ENCODE measurements around the gene TFDP1.
"Not testable (repeated sequence)": the region's sequence is repeated elsewhere in the genome, so short reads cannot be mapped to it uniquely, and the experiment has no call there.

TFDP1 gene

GRCh38 chr13:113621046-113621445 is 36.5 kb downstream of the TFDP1 start:
- Histone ChIP-seq H3K9ac (ENCODE audit: low read depth, low read length) (no peak overlapping the region), H3K27me3 (ENCODE audit: control insufficient read depth, insufficient read depth, low read length) (no peaks in the 10 kb centered on the region), H3K36me3 (ENCODE audit: control insufficient read depth, insufficient read depth, low read length) (peaks cover 26% of the 10 kb centered on the region), H3K4me1 (ENCODE audit: control insufficient read depth, insufficient read depth, low read length) (peaks cover 16% of the 10 kb centered on the region), H3K27ac (ENCODE audit: low read depth, low read length) (no peak overlapping the region), H3K9me3 (ENCODE audit: control insufficient read depth, insufficient read depth, low read length) (no peaks in the 10 kb centered on the region; the same call in 1 of the 2 replicates), H3K4me3 (ENCODE audit: low read depth, low read length) (no peak overlapping the region)

- H3K9ac ChIP-seq (ENCODE audit: low read depth, low read length); H3K9me3 ChIP-seq (ENCODE audit: control insufficient read depth, insufficient read depth, low read length); H3K4me3 ChIP-seq (ENCODE audit: low read depth, low read length); H3K27ac ChIP-seq (ENCODE audit: low read depth, low read length); H3K27me3 ChIP-seq (ENCODE audit: control insufficient read depth, insufficient read depth, low read length): not testable (repeated sequence)
- Histone ChIP-seq H3K4me1 (ENCODE audit: control insufficient read depth, insufficient read depth, low read length) (peaks cover 12% of the 10 kb centered on the region), H3K36me3 (ENCODE audit: control insufficient read depth, insufficient read depth, low read length) (peaks cover 29% of the 10 kb centered on the region)
Observed at GRCh38 chr13:113621498-113621897, 36.9 kb downstream of the TFDP1 start.

DNA sequence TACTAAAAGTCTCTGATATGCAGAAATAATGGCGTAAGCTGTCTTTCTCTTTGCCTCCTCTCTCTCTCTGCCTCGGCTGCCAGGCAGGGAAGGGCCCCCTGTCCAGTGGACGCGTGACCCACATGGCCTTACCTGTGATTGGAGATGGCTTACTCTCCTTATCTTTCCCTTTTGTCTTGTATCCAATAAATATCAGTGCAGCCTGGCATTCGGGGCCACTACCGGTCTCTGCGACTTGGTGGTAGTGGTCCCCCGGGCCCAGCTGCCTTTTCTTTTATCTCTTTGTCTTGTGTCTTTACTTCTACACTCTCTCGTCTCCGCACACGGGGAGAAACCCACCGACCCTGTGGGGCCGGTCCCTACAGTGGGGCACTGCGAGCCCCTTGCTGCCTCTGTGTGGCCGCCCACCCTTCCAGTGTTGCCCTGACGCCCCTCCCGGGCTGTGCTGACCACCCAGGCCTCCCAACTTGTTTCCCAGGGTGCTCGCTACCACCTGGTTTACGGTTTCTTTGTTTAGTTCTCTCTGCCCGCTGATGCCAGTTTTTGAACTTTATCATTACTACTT is 37.5 kb downstream of the TFDP1 start:
- H3K27me3 ChIP-seq (ENCODE audit: control insufficient read depth, insufficient read depth, low read length); H3K9ac ChIP-seq (ENCODE audit: low read depth, low read length); H3K4me1 ChIP-seq (ENCODE audit: control insufficient read depth, insufficient read depth, low read length); H3K4me3 ChIP-seq (ENCODE audit: low read depth, low read length); H3K27ac ChIP-seq (ENCODE audit: low read depth, low read length); H3K9me3 ChIP-seq (ENCODE audit: control insufficient read depth, insufficient read depth, low read length): not testable (repeated sequence)
- H3K36me3 ChIP-seq (ENCODE audit: control insufficient read depth, insufficient read depth, low read length): peaks cover 34% of the 10 kb centered on the region

DNA sequence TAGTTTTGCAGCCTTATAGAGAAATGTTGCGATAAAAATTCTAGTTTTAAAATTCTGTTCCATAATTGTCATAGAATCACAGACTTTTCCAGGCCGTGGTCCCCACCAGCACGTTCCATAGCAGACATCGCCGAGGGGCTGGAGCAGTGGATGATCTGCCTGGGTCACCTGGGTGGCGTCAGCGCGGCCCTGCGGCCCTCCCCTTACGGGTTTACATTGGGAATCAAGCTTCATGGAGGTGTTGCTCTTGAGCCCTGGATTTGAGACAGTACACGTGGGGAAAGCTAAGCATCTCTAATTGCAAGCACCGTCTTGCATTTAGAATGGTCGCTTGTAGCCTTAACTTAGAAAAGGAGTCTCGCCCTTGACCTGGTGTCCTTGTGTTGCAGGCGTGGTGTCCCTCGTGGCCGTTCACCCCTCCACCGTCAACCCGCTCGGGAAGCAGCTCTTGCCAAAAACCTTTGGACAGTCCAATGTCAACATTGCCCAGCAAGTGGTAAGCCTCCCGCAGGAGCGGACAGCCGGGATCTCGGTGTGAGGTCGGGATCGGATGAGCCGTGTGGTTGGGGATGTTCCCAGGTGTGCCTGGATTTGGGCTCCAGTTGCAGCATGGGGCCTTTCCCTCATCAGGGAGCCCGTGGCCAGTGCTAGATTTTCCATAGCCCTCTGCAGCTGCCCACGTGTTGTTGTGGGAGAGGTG is 38.4 kb downstream of the TFDP1 start:
- no peak overlapping the region for H3K27ac ChIP-seq (ENCODE audit: low read depth, low read length)
- 0 out of 2 replicates have a peak, but pooled peaks cover under 1% of the 10 kb centered on the region for H3K4me1 ChIP-seq (ENCODE audit: control insufficient read depth, insufficient read depth, low read length)
- no peak overlapping the region for H3K9ac ChIP-seq (ENCODE audit: low read depth, low read length)
- no peak overlapping the region for H3K4me3 ChIP-seq (ENCODE audit: low read depth, low read length)
- peaks cover 34% of the 10 kb centered on the region for H3K36me3 ChIP-seq (ENCODE audit: control insufficient read depth, insufficient read depth, low read length)
- H3K9me3 ChIP-seq (ENCODE audit: control insufficient read depth, insufficient read depth, low read length): no peaks in the 10 kb centered on the region; the same call in 1 of the 2 replicates
- H3K27me3 ChIP-seq (ENCODE audit: control insufficient read depth, insufficient read depth, low read length): no peaks in the 10 kb centered on the region

DNA sequence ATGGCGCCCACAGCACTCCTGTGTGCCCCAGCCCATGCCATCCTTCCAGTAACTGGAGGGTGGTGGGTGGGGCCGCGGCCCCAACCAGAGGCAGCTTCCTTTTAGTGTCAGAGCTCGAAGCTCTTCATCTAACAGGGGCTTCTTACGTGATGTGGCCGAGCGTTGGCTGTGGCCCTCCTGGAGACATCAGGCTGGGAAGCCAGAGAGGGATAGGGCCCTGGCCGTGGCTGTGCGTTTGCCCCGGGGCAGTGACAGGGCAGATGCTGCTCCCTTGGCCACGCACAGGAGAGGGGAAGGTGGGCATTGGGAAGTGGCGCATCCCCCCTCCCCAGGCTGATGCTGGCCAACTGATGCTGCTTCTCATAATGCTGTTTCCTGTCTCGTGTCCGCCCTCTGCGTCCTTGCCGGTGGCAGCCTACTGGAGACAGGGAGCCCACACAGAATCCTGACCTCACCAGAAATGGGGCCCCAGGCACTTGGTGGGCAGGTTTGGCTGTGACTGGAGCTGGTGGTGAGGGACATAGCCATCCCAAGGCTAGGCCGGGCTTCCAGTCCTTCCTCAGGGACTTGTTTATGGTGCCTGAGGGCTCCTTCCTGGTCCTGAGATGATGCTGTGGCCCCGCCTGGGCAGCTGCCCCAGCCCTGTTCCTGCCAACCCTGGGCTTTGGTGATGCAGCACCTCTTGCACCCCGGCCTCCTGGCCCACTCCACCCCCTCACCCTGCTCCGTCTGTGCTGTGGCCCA is 39.1 kb downstream of the TFDP1 start:
- Histone ChIP-seq H3K4me1 (ENCODE audit: control insufficient read depth, insufficient read depth, low read length) (no peaks in the 10 kb centered on the region), H3K9me3 (ENCODE audit: control insufficient read depth, insufficient read depth, low read length) (no peaks in the 10 kb centered on the region; the same call in 1 of the 2 replicates), H3K9ac (ENCODE audit: low read depth, low read length) (no peak overlapping the region), H3K27me3 (ENCODE audit: control insufficient read depth, insufficient read depth, low read length) (no peaks in the 10 kb centered on the region), H3K4me3 (ENCODE audit: low read depth, low read length) (no peak overlapping the region), H3K27ac (ENCODE audit: low read depth, low read length) (no peak overlapping the region), H3K36me3 (ENCODE audit: control insufficient read depth, insufficient read depth, low read length) (peaks cover 36% of the 10 kb centered on the region)

DNA sequence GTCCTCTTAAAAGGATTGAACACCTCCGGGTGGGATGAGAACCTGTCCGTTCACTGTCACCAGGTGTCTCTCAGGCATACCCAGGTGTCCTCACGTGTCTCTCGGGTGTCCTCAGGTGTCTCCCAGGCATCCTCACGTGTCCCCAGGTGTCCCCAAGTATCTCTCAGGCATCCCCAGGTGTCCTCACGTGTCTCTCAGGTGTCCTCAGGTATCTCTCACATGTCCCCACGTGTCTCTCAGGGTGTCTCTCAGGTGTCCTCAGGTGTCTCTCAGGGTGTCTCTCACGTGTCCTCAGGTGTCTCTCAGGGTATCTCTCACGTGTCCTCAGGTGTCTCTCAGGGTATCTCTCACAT is 39.7 kb downstream of the TFDP1 start:
- H3K9ac ChIP-seq (ENCODE audit: low read depth, low read length): no peak overlapping the region
- peaks cover 37% of the 10 kb centered on the region for H3K36me3 ChIP-seq (ENCODE audit: control insufficient read depth, insufficient read depth, low read length)
- H3K9me3 ChIP-seq (ENCODE audit: control insufficient read depth, insufficient read depth, low read length): no peaks in the 10 kb centered on the region; the same call in 1 of the 2 replicates

GRCh38 chr13:113624640-113625304 is 40.2 kb downstream of the TFDP1 start:
- H3K27me3 ChIP-seq (ENCODE audit: control insufficient read depth, insufficient read depth, low read length); H3K27ac ChIP-seq (ENCODE audit: low read depth, low read length); H3K9me3 ChIP-seq (ENCODE audit: control insufficient read depth, insufficient read depth, low read length); H3K9ac ChIP-seq (ENCODE audit: low read depth, low read length); H3K4me1 ChIP-seq (ENCODE audit: control insufficient read depth, insufficient read depth, low read length); H3K4me3 ChIP-seq (ENCODE audit: low read depth, low read length): not testable (repeated sequence)
- peaks cover 41% of the 10 kb centered on the region for H3K36me3 ChIP-seq (ENCODE audit: control insufficient read depth, insufficient read depth, low read length)

More for the DNA sequence above, 39.7 kb downstream of the TFDP1 start:
- Histone ChIP-seq H3K4me3 (ENCODE audit: low read depth, low read length) (no peak overlapping the region), H3K27ac (ENCODE audit: low read depth, low read length) (no peak overlapping the region), H3K27me3 (ENCODE audit: control insufficient read depth, insufficient read depth, low read length) (no peaks in the 10 kb centered on the region), H3K4me1 (ENCODE audit: control insufficient read depth, insufficient read depth, low read length) (no peaks in the 10 kb centered on the region)

DNA sequence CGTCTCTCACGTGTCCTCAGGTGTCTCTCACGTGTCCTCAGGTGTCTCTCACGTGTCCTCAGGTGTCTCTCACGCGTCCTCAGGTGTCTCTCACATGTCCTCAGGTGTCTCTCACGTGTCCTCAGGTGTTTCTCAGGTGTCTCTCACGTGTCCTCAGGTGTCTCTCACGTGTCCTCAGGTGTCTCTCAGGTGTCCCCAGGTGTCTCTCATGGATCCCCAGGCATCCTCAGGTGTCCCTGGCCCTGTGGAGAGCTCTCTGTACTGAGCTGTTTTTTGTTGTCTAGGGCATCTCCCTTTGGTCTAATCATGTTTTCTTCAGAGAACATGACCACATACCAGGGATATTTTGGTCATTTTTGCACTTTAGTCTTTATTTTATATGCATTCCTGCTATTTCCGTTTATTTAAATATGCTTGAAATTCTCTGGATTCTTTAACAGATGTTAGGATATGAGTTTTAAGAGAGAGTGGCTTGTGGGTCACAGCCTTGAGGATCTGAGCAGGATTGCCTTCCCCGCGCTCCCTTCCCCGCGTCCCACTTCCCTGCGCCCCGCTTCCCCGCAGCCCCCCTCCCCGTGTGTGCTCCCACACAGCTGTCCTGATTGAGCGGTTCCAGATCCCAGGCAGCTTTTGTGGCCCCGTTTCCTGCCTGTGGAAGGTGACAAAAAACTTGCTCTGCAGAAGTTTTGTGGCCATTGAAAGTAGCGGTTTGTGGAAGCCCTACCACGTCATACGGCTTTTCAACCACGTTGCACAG is 41.6 kb downstream of the TFDP1 start:
- Histone ChIP-seq H3K4me1 (ENCODE audit: control insufficient read depth, insufficient read depth, low read length) (no peaks in the 10 kb centered on the region), H3K4me3 (ENCODE audit: low read depth, low read length) (no peak overlapping the region), H3K36me3 (ENCODE audit: control insufficient read depth, insufficient read depth, low read length) (peaks cover 48% of the 10 kb centered on the region), H3K9me3 (ENCODE audit: control insufficient read depth, insufficient read depth, low read length) (no peaks in the 10 kb centered on the region; the same call in 1 of the 2 replicates), H3K27ac (ENCODE audit: low read depth, low read length) (no peak overlapping the region), H3K9ac (ENCODE audit: low read depth, low read length) (no peak overlapping the region), H3K27me3 (ENCODE audit: control insufficient read depth, insufficient read depth, low read length) (no peaks in the 10 kb centered on the region)

- Histone ChIP-seq H3K4me3 (ENCODE audit: low read depth, low read length) (no peak overlapping the region), H3K27me3 (ENCODE audit: control insufficient read depth, insufficient read depth, low read length) (no peaks in the 10 kb centered on the region), H3K9me3 (ENCODE audit: control insufficient read depth, insufficient read depth, low read length) (no peaks in the 10 kb centered on the region; the same call in 1 of the 2 replicates), H3K27ac (ENCODE audit: low read depth, low read length) (no peak overlapping the region), H3K4me1 (ENCODE audit: control insufficient read depth, insufficient read depth, low read length) (no peaks in the 10 kb centered on the region), H3K36me3 (ENCODE audit: control insufficient read depth, insufficient read depth, low read length) (peaks cover 57% of the 10 kb centered on the region), H3K9ac (ENCODE audit: low read depth, low read length) (no peak overlapping the region)
Observed at GRCh38 chr13:113627136-113627535, 42.6 kb downstream of the TFDP1 start.
